ENCODE data around the gene NOXRED1. TPM values are rescaled to one million over a fixed set of nuclear protein-coding genes. Genes with fewer than 3 reads are reported as not detected.

The NOXRED1 gene
- total RNA-seq, 1 experiment from 2014 or later, result not detected

DNA sequence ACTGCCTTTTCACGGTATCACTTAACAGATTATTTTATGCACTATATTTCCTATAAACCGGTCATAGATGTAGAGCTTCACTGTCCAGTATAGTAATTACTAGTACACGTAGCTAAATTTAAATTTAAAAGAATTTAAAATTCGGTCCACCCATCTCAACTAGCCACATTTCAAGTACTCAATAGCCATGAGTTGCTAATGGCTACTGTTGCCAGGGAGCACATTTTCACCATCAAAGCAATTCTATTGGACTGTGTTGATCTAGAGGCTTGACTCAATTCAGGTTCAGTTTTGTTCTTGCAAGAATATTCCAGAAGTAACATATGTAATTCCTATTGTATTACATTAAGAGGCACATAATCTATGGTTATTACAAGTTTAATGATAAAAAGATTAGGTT, 66.4 kb downstream of the NOXRED1 start:
- no peak for DNase-seq (ENCODE audit: low read depth)
- in situ Hi-C loops (cut with HindIII; ENCODE audit: low pct_unique_long_range_greater_than_20kb, low sequenced_read_pairs), result no loop called here

DNA sequence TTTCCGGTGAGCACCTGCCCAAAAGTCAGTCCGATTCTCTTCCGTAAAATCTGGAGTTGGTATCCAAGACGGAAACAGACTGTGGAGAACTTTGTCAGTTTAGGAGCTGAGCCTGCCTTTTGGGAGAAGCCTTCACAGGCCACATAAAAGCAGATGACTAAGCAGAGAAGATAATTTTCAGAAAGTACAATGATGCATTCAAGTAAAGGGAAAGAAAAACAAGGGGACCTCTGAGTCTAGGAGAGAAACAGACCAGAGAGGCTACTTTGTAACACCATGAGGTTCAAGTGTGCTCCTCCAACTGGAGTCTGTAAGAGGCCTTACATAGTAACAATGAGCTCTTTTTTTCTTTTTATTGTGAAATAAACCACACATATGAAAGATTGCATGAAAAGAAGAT, 67.5 kb downstream of the NOXRED1 start:
- no peak for DNase-seq (ENCODE audit: low read depth)
- in situ Hi-C loops (cut with HindIII; ENCODE audit: low pct_unique_long_range_greater_than_20kb, low sequenced_read_pairs), result no loop called here

DNA sequence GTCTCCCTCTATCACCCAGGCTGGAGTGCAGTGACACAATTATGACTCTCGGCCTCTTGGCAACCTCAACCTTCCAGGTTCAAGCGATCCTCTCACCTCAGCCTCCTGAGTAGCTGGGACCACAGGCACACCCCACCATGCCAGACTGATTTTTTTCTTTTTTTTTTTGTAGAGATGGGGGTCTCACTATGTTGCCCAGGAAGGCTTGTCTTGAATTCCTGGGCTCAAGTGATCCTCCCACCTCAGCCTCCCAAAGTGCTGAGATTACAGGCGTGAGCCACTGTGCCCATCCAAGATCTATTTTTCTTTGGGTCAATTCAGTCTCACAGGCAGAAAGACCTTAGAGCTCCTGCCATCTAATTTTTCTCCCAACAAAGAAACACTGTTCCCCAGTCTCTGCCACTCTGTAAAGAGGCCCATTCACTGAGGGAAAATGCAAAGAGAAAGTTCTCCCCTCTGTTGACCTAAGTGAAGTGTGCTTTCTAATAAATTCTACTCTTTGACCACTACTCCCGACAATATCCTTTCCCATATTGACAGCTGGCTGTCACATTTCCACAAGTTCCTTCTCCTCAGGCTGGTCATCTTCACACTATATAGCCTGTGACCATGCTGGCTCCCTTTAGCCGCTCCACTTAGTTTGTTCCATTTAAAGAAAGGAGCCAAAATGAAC, 69.7 kb downstream of the NOXRED1 start:
- in situ Hi-C loops (cut with HindIII; ENCODE audit: low pct_unique_long_range_greater_than_20kb, low sequenced_read_pairs), result no loop called here
- no peak for DNase-seq (ENCODE audit: low read depth)

DNA sequence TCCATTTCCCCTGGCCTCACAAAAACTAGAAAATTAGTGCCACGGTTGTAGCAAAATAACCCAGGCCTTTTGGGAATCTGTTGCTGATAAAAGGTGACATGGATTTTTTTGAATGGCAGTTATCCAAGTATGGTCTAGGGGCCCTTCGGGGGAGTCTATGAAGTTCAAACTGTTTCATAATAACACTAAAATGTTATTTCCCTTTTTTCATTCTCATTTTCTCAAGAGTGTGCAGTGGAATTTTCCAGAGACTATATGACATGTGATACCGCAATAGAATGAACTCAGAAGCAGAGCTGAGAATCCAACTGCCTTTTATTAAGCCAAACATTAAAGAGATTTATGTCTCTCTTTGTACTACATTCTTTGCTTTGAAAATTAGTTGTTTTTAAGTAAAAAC, 75.6 kb downstream of the NOXRED1 start:
- in situ Hi-C loops (cut with HindIII; ENCODE audit: low pct_unique_long_range_greater_than_20kb, low sequenced_read_pairs), result no loop called here
- DNase-seq (ENCODE audit: low read depth), result no peak

DNA sequence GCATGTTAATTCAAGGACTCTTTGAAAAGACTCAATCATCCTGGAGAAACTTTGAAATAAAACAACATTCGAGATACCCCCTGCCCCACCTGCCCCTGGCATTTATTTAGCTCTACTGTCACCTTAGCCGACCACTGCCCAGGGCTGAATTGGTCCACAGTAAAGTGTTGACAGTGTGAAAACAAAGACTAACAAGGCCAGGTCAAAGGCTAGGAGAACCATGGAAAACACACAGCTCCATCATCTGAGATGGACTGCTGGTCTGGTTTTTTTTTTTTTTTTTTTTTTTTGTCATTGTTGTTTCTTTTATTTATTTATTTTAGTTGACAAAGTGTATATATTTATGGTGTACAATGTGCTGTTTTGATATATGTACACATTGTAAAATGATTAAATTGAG, 76.8 kb downstream of the NOXRED1 start:
- in situ Hi-C loops (cut with HindIII; ENCODE audit: low pct_unique_long_range_greater_than_20kb, low sequenced_read_pairs), result no loop called here
- DNase-seq (ENCODE audit: low read depth), result no peak

DNA sequence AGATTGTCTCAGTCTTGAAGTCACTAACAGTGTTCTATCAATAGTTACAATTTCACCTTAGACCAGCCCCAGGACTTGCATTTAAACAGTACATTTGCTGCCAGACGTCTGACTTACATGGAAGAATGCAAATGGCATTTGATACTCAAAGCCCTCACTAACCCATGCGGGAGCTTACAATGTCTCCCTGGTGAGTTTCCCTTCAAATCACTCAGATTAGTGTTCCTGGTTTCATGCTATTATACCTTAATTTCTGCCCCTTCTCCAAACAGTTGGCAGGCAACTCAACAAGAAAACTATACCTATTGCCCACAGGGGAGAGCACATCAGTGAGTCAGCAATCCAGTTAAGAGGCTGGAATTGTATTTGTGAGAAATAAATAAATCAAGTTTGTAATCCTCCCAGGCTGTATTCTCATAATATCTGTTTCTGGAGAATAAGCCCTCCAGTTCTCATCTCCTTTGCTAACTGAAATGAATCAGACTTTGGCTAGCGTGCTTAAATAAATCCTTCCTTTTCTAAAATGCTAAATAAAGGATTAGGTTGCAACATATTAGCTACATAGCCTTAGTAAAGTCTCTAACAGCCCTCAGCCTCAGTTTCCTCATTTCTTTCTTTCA, 78.8 kb downstream of the NOXRED1 start:
- DNase-seq (ENCODE audit: low read depth), result no peak

More for the DNA sequence above, 78.8 kb downstream of the NOXRED1 start:
- in situ Hi-C loops (cut with HindIII; ENCODE audit: low pct_unique_long_range_greater_than_20kb, low sequenced_read_pairs), result no loop called here

Other genes with a start within 250 kb of the NOXRED1 start
- gene TMEM63C, start 241.7 kb downstream of the NOXRED1 start, total RNA-seq (2014; rRNA removed; shearing (Covaris generic); ENCODE audit: low replicate concordance), result 0.57 TPM in 1 of 2 replicates, not detected in the other
- 0.07 TPM in 1 of 2 replicates, not detected in the other for gene NGB, start 152.3 kb downstream of the NOXRED1 start, total RNA-seq (2014; rRNA removed; shearing (Covaris generic); ENCODE audit: low replicate concordance)
- gene POMT2, start 102.6 kb downstream of the NOXRED1 start, total RNA-seq (2014; rRNA removed; shearing (Covaris generic); ENCODE audit: low replicate concordance), result 9.4 and 27.4 TPM in 2 replicates
- gene GSTZ1, start 102.5 kb downstream of the NOXRED1 start, total RNA-seq (2014; rRNA removed; shearing (Covaris generic); ENCODE audit: low replicate concordance), result 42.0 and 49.7 TPM in 2 replicates
- 2.2 and 3.7 TPM in 2 replicates for gene TMED8, start 46.4 kb downstream of the NOXRED1 start, total RNA-seq (2014; rRNA removed; shearing (Covaris generic); ENCODE audit: low replicate concordance)
- 0.95 and 3.2 TPM in 2 replicates for gene SAMD15, start 46.1 kb downstream of the NOXRED1 start, total RNA-seq (2014; rRNA removed; shearing (Covaris generic); ENCODE audit: low replicate concordance)
- 19.9 and 24.1 TPM in 2 replicates for gene VIPAS39, start 34.1 kb upstream of the NOXRED1 start, total RNA-seq (2014; rRNA removed; shearing (Covaris generic); ENCODE audit: low replicate concordance)
- gene AHSA1, start 34.6 kb upstream of the NOXRED1 start, total RNA-seq (2014; rRNA removed; shearing (Covaris generic); ENCODE audit: low replicate concordance), result 136 and 165 TPM in 2 replicates
- gene ISM2, start 75.3 kb upstream of the NOXRED1 start, total RNA-seq (2014; rRNA removed; shearing (Covaris generic); ENCODE audit: low replicate concordance), result 0.14 TPM in 1 of 2 replicates, not detected in the other
- gene SPTLC2, start 193.1 kb upstream of the NOXRED1 start, total RNA-seq (2014; rRNA removed; shearing (Covaris generic); ENCODE audit: low replicate concordance), result 14.4 and 15.9 TPM in 2 replicates

Data from Caki2 (cell line).